NCI-H774 (cell line): ENCODE data around the gene DNAJC3.
"Not testable (repeated sequence)": the region's sequence is repeated elsewhere in the genome, so short reads cannot be mapped to it uniquely, and the experiment has no call there.

Experiments
- DNase-seq: peaks from one replicate; lab custom pipeline; 2025; lab: John Stamatoyannopoulos, UW

DNAJC3 gene

DNA sequence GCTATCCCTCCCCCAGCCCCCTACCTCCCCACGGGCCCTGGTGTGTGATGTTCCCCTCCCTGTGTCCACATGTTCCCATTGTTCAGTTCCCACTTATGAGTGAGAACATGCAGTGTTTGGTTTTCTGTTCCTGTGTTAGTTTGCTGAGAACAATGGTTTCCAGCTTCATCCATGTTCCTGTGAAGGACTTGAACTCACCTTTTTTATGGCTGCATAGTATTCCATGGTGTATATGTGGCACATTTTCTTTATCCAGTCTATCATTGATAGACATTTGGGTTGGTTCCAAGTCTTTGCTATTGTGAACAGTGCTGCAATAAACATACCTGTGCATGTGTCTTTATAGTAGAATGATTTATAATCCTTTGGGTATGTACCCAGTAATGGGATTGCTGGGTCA, 105.0 kb downstream of the DNAJC3 start:
- not testable (repeated sequence) for DNase-seq

DNA sequence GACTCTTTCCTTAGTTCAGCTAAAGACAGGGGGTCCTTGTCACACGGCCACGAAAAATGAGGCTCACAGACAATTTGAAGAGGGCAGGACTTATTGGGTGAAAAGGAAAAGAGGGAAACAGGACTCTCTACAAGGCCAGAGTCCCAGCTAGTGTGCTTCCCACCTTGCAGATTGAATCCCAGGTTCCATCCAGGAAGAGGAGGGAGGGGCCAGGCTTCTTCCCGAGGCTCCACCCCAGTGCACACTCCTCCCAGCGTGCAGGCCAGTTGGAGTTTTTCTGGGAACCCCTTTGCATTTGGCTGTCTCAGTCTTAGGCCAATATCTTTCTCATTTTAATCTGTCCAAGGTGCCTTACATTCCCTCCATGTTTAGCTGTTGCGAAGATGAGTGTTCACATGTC, 106.8 kb downstream of the DNAJC3 start:
- no peak for DNase-seq

DNA sequence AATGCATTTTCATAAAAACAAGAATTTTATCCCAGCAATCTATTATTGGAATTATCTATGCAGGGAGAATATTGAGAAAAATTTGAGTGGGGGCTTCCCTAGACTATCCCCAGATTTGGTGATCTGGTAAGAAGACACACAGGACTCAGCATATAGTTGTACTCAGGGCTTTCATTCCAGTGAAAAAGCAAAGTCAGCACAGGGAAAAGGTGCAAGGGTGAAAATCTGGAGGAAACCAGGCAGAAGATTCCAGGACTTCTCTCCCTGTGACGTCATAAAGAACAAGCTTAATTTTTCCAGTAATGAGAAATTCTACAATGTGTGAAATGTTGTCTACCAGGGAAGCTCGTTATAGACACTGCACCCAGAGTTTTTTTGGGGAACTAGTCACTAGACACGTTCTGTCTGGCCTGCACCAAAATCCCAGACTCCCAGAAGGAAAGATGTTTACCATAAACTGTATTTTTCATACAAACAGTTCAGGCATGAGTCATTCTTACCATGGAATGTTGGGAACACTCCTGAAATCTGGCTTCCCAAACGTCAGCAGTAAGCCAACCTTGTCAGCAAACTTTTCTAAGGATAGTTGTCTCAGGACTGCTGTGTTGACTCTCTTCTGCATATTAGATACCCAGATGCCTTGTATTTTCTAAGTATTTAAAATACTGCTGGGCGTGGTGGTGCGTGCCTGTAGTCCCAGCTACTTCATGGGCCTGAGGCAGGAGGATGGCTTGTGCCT, 107.4 kb downstream of the DNAJC3 start:
- no peak for DNase-seq

DNA sequence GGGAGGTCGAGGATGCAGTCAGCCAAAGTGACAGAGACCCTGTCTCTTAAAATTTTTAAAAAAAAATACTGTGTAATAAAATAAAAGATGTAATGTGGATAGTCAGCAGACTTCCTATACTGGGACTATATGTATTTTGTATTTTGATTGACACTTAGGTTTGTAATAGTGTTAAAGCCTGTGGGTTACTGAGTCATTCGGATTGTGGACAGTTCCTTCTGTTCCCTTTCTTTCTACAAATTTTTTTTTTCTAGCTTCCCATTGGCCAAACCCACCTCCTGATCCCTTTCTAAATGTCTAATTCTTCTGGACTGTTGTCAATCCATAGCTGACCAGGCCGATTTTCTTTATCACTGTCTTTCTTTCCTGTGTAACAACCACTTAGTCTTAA, 108.0 kb downstream of the DNAJC3 start:
- DNase-seq, result no peak

DNA sequence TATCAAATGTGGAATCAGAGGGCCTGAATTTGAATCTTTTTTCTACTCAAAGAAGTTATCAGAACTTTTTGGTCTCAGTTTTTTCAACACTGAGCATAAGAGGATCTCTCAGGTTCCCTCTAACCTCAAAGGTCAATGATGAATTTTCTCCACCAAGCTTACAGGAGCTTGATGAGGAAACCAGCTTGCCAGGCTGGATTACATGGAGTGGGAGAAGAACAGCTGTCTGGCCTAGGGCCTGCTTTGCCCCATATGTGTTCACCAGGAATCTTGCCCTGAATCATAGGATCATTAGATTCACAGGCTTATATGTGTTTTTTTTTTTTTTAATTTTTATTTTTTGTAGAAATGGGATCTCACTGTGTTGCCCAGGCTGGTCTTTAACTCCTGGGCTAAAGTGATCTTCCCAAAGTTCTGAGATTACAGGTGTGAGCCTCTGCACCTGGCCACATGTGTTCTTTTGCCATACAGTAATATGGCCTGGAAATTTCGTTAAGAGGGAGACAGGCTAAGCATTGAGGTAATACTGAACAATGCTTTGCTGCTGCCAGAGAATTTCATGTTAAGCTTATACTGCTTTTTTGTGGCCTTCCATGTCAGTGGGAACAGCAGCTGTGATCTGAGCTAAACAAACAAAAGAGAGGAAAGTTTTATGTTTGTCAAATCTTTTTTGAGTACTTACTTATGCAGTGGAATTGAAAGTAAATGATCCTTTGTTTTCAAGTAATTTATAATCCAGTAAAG, 110.6 kb downstream of the DNAJC3 start:
- DNase-seq, result no peak

DNA sequence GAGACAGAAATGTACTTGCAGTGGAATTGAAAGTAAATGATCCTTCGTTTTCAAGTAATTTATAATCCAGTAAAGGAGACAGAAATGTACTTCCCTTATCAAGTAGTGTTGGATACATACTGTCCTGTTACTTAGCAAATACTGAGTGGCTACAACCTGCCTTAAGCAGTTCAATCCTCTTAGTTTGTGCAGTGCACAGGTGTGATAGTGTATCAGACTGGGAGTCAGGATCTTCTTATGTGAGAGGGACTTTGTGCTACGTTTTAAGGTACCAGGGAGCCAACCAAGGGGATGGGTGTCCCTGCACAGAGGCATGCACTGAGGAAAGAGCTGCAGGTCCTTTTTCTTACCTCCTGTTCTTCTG, 111.1 kb downstream of the DNAJC3 start:
- DNase-seq, result no peak

DNA sequence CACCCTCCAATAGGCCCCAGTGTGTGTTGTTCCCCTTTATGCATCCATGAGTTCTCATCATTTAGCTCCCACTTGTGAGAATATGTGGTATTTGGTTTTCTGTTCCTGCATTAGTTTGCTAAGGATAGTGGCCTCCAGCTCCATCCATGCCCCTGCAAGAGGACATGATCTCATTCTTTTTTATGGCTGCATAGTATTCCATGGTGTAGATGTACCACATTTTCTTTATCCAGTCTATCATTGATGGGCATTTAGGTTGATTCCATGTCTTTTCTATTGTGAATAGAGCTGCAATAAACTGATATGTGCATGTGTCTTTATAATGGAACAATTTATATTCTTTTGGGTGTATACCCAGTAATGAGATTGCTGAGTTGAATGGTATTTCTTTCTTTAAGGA, 112.4 kb downstream of the DNAJC3 start:
- not testable (repeated sequence) for DNase-seq

DNA sequence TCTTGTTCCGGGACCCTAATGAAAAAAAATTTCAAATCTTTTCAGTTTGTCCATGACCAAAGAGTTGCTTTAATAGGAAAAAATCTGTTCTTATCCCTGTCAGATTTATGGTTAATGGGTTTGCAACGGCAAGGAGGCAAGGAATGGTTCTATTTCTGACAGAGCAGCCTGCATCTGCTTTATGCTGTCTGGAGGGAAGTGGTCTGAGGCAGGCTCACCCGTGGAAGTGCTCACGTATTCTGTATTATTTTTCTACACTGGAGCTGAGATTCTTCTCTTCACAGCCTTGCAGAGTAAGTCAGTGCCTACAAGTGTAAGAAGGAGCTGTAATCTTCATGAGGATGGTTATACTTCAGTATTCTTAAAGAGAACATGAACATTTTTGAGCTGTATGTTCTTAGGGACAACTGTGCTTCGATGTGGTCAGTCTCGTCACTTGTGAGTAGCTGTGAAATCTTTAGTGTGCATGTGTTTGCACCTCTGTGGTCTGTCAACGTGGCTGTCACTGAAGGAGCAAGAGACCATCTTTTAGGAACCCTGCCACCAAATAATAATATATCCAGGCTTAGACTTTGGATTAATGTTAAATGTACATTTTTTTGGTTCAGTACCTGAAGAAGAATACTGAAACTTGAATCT, 114.3 kb downstream of the DNAJC3 start:
- DNase-seq, result no peak

DNA sequence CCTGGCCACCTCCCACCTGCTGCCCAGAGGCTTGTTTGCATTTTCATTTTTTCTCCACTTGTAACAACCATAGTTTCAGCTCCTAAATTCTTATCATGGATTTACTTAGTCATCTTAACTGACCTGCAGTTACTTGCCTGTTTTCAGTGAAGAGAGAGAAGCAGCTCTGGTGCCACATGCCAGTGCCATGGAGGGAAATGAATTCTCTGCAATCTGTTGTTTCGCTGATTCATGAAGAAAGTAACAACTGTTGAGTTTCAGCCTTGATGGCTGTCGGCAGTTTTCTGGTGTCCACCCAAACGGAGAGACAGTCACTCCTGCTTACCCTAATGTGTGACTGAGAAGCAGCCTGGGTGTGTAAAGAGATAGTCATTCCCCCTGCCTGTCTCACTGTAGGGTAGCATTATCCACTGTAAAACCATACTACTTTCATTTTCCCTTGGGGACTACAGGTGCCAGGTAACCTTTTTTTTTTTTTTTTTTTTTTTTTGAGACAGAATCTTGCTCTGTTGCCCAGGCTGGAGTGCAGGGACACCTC, 116.1 kb downstream of the DNAJC3 start:
- no peak for DNase-seq

DNA sequence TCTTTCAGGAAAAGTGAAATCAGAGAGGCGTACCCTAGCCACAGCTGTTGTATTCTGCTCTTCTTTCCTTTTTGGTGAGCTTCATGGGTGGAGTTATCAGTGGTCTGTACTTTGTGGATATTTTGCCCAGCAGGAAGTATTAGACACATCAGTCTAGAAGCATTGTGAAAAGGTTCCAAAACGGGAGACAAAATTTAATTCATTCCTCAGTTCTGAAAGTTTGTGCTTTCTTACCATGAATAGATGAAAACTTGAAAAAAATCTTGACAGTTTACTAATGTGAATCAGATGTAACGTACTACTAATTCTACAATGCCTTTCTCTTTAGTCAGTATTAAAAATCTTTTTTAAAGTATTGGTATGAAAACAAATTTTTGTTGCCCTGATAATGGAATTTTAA, 116.8 kb downstream of the DNAJC3 start:
- DNase-seq, result no peak

DNA sequence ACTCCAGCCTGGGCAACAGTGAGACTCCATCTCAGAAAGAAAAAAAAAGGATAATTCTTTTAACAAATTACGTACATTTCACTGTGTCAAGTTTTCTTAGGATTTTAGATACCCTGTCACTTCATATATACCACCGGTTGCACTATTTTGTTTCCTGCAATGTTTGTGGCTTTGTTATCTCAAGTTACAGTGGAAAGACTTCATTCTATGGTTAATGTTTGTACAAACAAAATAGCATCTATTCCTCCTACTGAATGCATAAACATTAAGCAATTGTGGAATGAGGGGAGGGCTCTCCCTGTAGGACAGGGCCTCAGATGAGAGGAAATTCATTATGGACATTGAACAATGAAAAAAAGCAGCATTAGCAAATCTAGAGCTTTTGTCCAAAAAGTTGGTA, 120.1 kb downstream of the DNAJC3 start:
- no peak for DNase-seq

DNA sequence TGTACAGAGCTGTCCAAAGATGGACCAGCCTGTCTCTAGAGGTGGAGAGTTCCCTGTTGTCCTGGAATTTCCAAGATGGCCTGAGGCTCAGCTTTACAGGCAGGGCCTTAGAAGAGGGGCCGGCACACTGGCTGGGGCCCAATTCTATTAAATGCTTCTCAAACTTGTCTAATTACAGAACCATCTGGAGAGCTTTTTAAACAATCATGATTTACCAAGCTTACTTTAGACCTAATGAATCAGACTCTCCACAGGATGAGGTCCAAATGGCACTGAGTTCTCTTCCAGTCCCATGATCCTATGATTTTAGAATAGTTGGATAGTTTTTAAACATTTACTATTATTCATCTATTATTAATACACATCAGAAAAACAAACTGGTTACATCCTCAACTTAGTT, 123.5 kb downstream of the DNAJC3 start:
- no peak for DNase-seq

DNA sequence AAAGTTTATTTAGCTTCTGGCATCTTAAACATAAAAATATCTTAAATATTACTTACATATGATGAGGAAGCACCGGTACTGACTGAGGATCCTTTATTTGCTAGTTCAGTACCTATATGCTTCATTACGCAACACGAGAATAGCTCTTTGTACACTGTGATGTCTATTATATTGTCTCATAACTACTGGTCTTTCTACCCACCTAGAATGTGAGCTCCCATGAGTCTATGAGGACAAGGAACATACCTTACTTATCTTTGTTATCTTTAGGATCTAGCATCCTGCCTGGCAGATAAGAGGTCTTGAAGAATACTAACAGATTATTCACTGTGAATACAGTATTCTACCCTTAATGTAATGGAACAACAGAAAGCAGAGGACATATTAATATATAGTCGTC, 124.9 kb downstream of the DNAJC3 start:
- DNase-seq, result no peak

DNA sequence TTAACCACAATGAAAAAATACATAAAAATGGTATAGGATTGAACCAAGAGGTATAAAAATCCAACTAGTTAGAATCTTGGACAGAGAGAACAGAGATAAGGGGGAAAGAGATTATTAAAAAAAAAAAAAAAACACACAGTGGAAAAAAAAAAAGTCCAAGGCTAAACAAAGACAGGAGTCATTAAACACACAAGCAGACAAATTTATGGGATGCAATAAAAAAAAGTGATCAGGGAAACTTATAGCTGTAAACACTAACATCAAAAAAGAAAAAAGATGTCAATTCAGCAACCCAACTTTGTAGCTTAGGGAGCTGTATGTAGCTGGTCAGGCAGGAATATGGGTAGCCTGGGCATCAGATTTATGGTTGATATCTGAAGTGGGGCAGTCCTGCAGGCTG, 129.0 kb downstream of the DNAJC3 start:
- DNase-seq, result no peak

DNA sequence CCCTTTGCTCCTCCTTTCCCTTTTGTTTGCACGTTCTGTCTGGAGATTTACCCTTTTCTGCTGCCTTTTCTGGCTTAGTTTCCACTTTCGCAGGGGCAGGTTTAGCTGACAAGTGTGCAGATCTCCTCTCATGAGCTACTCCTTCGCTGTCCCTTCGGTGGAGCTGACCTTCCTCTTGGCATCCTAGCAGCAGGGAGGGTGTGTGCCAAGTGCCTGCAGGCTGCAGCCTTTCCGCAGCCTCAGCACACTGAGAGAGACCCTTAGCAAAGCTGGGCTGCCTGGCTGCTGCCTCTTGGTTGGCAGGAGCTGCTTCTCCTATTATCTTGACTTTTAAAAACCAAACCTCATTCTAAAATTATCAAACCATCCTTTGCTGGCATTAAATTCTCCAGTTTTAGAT, 132.5 kb downstream of the DNAJC3 start:
- no peak for DNase-seq

DNA sequence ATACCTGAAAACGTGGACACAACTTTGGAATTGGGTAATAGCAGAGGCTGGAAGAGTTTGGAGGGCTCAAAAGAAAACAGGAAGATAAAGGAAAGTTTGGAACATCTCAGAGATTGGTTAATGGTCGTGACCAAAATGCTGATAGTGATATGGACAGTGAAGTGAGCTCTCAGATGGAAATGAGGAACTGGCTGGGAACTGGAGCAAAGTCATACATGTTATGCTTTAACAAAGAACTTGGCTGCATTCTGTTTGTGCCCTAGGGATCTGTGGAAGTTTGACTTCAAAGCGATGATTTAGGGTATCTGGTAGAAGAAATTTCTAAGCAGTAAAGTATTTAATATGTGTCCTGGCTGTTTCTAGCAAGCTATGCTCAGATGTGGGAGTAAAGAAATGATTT, 136.2 kb downstream of the DNAJC3 start:
- no peak for DNase-seq

DNA sequence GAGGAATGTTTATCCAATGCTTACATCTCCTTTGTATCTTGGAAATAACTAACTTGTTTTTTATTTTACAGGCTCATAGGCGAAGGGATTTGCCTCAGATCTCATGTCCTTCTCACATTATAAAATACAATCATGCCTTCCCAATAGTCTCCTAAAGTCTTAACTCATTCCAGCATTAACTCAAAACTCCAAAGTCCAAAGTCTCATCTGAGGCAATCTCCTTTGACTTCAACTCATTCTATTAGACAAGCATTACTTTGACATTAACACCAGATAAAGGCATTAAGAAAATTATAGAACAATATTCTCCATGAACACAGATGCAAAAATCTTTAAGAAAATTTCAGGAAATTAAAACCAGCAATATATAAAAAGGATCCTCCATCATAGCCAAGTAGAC, 137.6 kb downstream of the DNAJC3 start:
- DNase-seq, result no peak

DNA sequence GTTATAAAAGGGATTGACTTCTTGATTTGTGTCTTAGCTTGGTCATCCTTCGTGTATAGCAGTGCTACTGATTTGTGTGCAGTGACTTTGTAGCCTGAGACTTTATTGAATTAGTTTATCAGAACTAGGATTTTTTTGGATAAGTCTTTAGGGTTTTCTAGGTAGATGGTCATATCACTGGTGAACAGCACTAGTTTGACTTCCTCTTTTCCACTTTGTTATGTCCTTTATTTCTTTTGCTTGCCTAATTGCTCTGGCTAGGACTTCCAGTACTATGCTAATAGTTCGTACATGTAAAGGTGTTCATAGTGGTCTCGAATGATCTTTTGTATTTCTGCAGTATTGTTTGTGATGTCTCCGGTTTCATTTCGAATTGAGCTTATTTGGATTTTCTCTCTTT, 145.4 kb downstream of the DNAJC3 start:
- DNase-seq, result no peak

DNA sequence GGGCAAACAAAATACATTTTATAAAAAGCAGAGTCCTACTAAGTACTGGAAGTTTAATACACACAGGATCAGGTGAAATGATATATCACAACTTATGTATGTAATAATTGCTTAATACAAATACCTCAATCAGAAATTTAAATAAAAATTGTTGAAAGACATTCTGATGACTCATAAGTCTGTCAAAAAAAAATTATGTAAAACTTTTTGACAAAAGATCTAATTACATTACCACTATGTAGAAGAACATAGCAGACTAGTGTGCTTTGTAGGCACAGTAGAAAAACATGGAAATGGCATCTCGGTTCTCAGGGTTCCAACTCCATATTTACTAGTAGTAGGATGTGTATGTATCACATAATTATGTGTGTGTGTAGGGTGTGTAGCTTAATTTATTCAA, 156.2 kb downstream of the DNAJC3 start:
- DNase-seq, result no peak

DNA sequence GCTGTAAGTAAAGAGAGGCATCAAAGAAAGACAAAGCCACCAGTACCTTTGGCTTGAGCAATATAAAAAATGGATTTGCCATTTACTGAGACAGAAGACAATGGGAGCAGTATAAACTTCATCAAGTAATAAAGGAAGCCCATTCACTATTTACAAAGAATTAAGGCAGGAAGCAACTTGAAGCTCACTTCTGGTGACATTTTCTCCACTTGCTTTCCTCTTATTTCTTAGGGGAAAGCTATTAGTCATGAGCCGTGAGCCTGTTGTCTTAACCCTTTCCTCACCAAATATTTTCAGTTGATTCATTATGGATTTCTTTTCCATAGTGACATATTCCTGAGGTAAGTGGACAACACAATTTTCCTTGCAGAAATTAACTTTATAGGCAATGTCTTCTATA, 156.8 kb downstream of the DNAJC3 start:
- no peak for DNase-seq

DNA sequence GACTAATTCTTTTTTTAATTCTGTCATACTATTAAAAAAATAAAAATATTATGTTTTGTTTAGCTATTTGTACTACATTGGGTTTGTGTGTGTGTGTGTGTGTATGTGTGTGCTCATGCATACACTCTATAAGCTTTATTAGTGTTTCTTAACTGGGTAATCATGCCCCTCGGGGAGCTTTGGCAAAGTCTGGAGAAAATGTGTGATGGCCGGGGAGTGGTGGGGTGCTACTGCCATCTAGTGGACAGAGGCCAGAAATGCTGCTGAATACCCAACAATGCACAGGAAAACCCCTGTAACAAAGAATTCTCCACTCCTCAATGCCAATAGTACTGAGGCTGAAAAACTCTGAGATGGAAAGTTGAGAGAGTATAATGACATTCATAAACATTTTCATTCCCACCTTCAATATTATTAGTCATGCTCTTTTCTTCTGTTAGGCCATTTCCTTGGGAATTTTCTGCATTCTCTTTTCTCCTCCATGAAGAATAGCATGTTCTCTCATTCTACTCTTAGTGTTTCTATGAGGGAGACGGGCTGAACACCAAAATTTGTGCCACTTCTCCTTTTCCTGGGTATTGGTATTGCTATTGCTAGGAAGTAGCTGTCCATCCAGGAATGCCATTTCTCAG, 157.3 kb downstream of the DNAJC3 start:
- DNase-seq, result peak; percentile 18

DNA sequence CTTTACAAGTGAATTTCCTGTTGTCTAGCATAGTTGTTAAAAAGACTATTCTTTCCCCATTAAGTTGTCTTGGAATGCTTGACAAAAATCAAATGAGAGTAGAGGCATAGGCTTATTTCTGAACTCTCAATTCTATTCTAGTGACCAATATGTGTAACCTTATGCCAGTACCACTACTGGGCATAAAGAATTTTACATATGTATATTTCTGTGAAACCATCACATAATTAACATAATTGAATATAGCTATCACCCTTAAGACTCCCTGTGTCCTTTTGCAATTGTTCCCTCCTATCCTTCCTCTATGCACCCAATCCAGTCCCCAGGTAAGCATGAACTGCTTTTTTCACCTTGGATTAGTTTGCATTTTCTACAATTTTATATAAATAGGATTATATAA, 165.0 kb downstream of the DNAJC3 start:
- DNase-seq, result no peak

DNA sequence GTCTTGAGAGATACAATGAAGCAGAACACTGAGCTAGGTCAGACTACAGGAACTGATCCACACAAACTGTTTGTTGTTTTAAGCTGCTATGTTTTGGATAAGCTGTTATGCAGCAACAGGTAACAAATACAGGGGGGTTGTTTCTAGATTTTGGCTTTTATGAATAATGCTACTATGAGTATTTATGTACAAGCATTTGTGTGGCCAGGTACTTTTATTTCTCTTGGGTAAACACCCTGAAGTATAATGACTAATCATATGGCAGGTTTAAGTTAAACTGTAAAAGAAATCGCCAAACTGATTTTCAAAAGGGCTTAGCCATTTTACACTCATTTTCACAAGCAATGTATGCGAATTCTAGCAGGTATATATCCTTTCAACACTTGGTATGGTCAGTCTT, 166.0 kb downstream of the DNAJC3 start:
- no peak for DNase-seq
